Colonic mucosa (tissue), 4 donors: ENCODE measurements around the gene MAGI2. TPM values are rescaled to one million over a fixed set of nuclear protein-coding genes. Genes with fewer than 3 reads are reported as not detected.
A peak's percentile ranks its signal among the peaks of the same experiment; 100 is the strongest.
"Not testable (repeated sequence)": the region's sequence is repeated elsewhere in the genome, so short reads cannot be mapped to it uniquely, and the experiment has no call there.

ENCODE experiments used
- DNase-seq: peaks from one replicate; pipeline ENCODE4 v3.0.0-alpha.2; 2020
- H3K27ac ChIP-seq: fragments of 200-600 bp; one replicate; pipeline ENCODE4 v1.8.0; 2021
- H3K27me3 ChIP-seq: fragments of 200-600 bp; one replicate; pipeline ENCODE4 v1.8.0; 2021
- H3K36me3 ChIP-seq: fragments of 200-600 bp; one replicate; pipeline ENCODE4 v1.8.0; 2021
- H3K4me1 ChIP-seq: fragments of 200-600 bp; one replicate; pipeline ENCODE4 v1.8.0; 2021; ENCODE audit warnings: mild to moderate bottlenecking
- H3K4me3 ChIP-seq: fragments of 200-600 bp; one replicate; pipeline ENCODE4 v1.8.0; 2021
- H3K9ac ChIP-seq, 2 donors: one replicate each; pipeline ENCODE4 v1.7.0; 2013; ENCODE audit warnings: control low read depth in 2 of 2, low read depth in 2 of 2, low read length in 2 of 2
- H3K9me3 ChIP-seq: fragments of 200-600 bp; one replicate; pipeline ENCODE4 v1.8.0; 2021
- CTCF ChIP-seq: fragments of 200-600 bp; IDR thresholded peaks from one replicate; pipeline ENCODE4 v1.8.0; 2022; ENCODE audit warnings: antibody characterized with exemption, mild to moderate bottlenecking
- intact Hi-C: fragments of 100-400 bp; cut with DNase I; formaldehyde crosslinking; loops from one replicate; pipeline ENCODE4 v1.14.1; 2022
- total RNA-seq, 2 donors: library from RNA; stranded (reverse); fragmentation: NEBNext Ultra II Directional in 1 of 2; extraction: Animal tissue kit (Norgen Biotek cat#: 25700) in 1 of 2; gene quantifications; one replicate each; pipeline ENCODE4 v1.2.1, GENCODE V29; 2021
- donor health status: healthy.
- donor health status: DM: no; HTN: no; CAD: no.
- donor health status: DM: no; HTN: no; CAD: no.

Gene MAGI2
- total RNA-seq, 2 donors from 2014 or later = 1.1 to 2.4 TPM

GRCh38 chr7:78248867-78249266 is 1204.6 kb downstream of the MAGI2 start:
- Histone ChIP-seq H3K9me3 (no peaks in the 10 kb centered on the region), H3K9ac (no peak overlapping the region), H3K27ac (no peak overlapping the region), H3K27me3 (no peaks in the 10 kb centered on the region), H3K4me1 (no peaks in the 10 kb centered on the region), H3K4me3 (no peak overlapping the region), H3K36me3 (no peaks in the 10 kb centered on the region)
- no peak for TF ChIP-seq CTCF
- intact Hi-C loops = no loop called here
- DNase-seq = no peak

- Histone ChIP-seq H3K9ac (no peak overlapping the region), H3K27ac (no peak overlapping the region), H3K36me3 (no peaks in the 10 kb centered on the region), H3K27me3 (no peaks in the 10 kb centered on the region), H3K4me1 (no peaks in the 10 kb centered on the region), H3K4me3 (no peak overlapping the region), H3K9me3 (no peaks in the 10 kb centered on the region)
- intact Hi-C loops = no loop called here
- DNase-seq = no peak
- TF ChIP-seq CTCF = no peak
These were observed 1205.4 kb downstream of the MAGI2 start for GRCh38 chr7:78247910-78248689.

DNA sequence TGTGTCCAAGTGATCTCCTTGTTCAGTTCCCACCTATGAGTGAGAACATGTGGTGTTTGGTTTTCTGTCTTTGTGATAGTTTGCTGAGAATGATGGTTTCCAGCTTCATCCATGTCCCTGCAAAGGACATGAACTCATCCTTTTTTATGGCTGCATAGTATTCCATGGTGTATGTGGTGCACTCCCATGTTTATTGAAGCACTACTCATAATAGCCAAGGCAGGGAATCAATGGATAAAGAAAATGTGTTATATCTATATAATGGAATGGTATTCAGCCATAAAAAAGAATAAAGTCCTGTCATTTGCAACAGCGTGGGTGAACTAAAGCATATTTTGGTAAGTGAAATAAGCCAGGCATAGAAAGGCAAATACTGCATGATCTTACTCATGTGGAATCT is 1213.3 kb downstream of the MAGI2 start:
- H3K36me3 ChIP-seq, H3K9me3 ChIP-seq, intact Hi-C loops, H3K4me3 ChIP-seq, DNase-seq, H3K4me1 ChIP-seq, H3K27ac ChIP-seq, H3K27me3 ChIP-seq, H3K9ac ChIP-seq: not testable (repeated sequence)

- H3K9ac ChIP-seq = no peak overlapping the region
- intact Hi-C loops = no loop called here
- no peak for TF ChIP-seq CTCF
- H3K27me3 ChIP-seq = no peaks in the 10 kb centered on the region
- H3K27ac ChIP-seq = no peak overlapping the region
- H3K36me3 ChIP-seq = no peaks in the 10 kb centered on the region
- H3K4me1 ChIP-seq = no peaks in the 10 kb centered on the region
- DNase-seq = no peak
- no peak overlapping the region for H3K4me3 ChIP-seq
- H3K9me3 ChIP-seq = no peaks in the 10 kb centered on the region
These were observed 1218.8 kb downstream of the MAGI2 start for GRCh38 chr7:78234634-78235033.

- DNase-seq = no peak
- H3K36me3 ChIP-seq = no peaks in the 10 kb centered on the region
- intact Hi-C loops = no loop called here
- no peaks in the 10 kb centered on the region for H3K27me3 ChIP-seq
- no peaks in the 10 kb centered on the region for H3K4me1 ChIP-seq
- TF ChIP-seq CTCF = no peak
- H3K27ac ChIP-seq = no peak overlapping the region
- H3K4me3 ChIP-seq = no peak overlapping the region
- H3K9ac ChIP-seq = no peak overlapping the region
- no peaks in the 10 kb centered on the region for H3K9me3 ChIP-seq
These were observed 1220.7 kb downstream of the MAGI2 start for GRCh38 chr7:78232806-78233205.

DNA sequence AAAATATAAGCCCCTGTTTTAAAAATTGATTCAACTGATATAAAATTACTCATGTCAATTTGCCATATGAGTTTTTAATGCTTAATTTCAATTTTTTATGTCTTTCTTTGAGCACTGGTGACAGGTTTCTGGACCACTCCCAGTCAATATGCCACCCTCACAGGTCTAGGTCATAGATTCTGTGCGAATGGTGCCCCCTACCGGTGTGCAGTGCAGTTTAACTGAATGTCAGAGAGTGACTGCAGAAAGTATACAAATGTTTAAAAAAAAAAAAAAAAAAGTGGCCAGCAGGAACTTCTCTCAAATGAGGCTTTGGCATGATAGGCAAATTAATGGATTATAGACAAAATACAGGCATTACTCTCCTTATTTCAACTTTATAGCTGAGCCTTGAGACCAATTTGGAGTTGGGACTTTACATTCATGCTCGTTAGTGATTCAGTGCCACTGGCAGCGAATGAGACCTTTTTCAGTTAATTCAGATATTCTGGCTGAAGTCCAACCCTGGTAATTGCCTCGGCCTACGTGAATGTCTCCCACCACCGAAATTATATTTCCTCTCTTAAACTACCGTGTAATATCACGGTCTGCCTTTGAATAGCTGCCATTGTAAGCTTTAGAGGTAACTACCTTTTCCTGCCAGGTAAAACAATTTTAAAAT is 1227.3 kb downstream of the MAGI2 start:
- Histone ChIP-seq H3K27me3 (no peaks in the 10 kb centered on the region), H3K27ac (no peak overlapping the region), H3K4me3 (no peak overlapping the region), H3K9me3 (no peaks in the 10 kb centered on the region), H3K36me3 (no peaks in the 10 kb centered on the region), H3K9ac (no peak overlapping the region), H3K4me1 (no peaks in the 10 kb centered on the region)
- intact Hi-C loops = no loop called here
- DNase-seq = peak; percentile 62
- peak; percentile 37 for TF ChIP-seq CTCF
